ENCODE data around the gene POU2F2. TPM values are rescaled to one million over a fixed set of nuclear protein-coding genes. Genes with fewer than 3 reads are reported as not detected.

The POU2F2 gene
- total RNA-seq, 2 donors from 2014 or later = 1.8 to 2.6 TPM

- 93 to 95% methylated on average over 4 to 8 of the region's 8 CpGs for WGBS, 2 experiments (ENCODE audit: insufficient coverage in 1 of 2, insufficient read length in 1 of 2)
- Mint-ChIP-seq H3K27me3 (ENCODE audit: insufficient read depth) (peaks cover 50% of the 10 kb centered on the region), H3K4me3 (no peak overlapping the region), H3K36me3 (ENCODE audit: low read depth) (no peaks in the 10 kb centered on the region), H3K27ac (no peak overlapping the region), H3K4me1 (no peaks in the 10 kb centered on the region), H3K9me3 (no peaks in the 10 kb centered on the region)
- Histone ChIP-seq H3K9ac (ENCODE audit: extremely low read depth, low read length, poor library complexity, severe bottlenecking) (no peak overlapping the region), H3K27ac (ENCODE audit: low read depth, low read length) (no peak overlapping the region), H3K27me3 (ENCODE audit: control insufficient read depth, insufficient read depth, low read length, poor library complexity, severe bottlenecking) (peaks cover 42% of the 10 kb centered on the region), H3K9me3 (ENCODE audit: control insufficient read depth, low read length) (no peaks in the 10 kb centered on the region), H3K4me1 (ENCODE audit: control insufficient read depth, insufficient read depth, low read length) (no peaks in the 10 kb centered on the region), H3K4me3 (ENCODE audit: low read length) (no peak overlapping the region), H3K36me3 (ENCODE audit: control insufficient read depth, insufficient read depth, low read length) (no peaks in the 10 kb centered on the region)
- no peak for TF ChIP-seq CTCF (conservative IDR thresholded peaks at IDR 0.05)
- no peak for DNase-seq
Observed at GRCh38 chr19:42156571-42156970, 24.3 kb upstream of the POU2F2 start.

GRCh38 chr19:42155796-42156195 is 23.6 kb upstream of the POU2F2 start:
- H3K27me3 ChIP-seq (ENCODE audit: control insufficient read depth, insufficient read depth, low read length, poor library complexity, severe bottlenecking) = peaks cover 34% of the 10 kb centered on the region
- H3K27ac ChIP-seq (ENCODE audit: low read depth, low read length) = no peak overlapping the region
- no peak for TF ChIP-seq CTCF (conservative IDR thresholded peaks at IDR 0.05)
- Mint-ChIP-seq H3K27me3 (ENCODE audit: insufficient read depth) (peaks cover 44% of the 10 kb centered on the region), H3K27ac (no peak overlapping the region), H3K4me1 (no peaks in the 10 kb centered on the region), H3K4me3 (no peak overlapping the region), H3K36me3 (ENCODE audit: low read depth) (no peaks in the 10 kb centered on the region), H3K9me3 (no peaks in the 10 kb centered on the region)
- no peaks in the 10 kb centered on the region for H3K4me1 ChIP-seq (ENCODE audit: control insufficient read depth, insufficient read depth, low read length)
- no peak overlapping the region for H3K4me3 ChIP-seq (ENCODE audit: low read length)
- no peak overlapping the region for H3K9ac ChIP-seq (ENCODE audit: extremely low read depth, low read length, poor library complexity, severe bottlenecking)
- WGBS, 2 experiments (ENCODE audit: insufficient coverage in 1 of 2, insufficient read length in 1 of 2) = 59 to 67% methylated on average over 8 to 10 of the region's 10 CpGs
- DNase-seq = no peak
- no peaks in the 10 kb centered on the region for H3K36me3 ChIP-seq (ENCODE audit: control insufficient read depth, insufficient read depth, low read length)
- H3K9me3 ChIP-seq (ENCODE audit: control insufficient read depth, low read length) = no peaks in the 10 kb centered on the region

- Mint-ChIP-seq H3K27ac (no peak overlapping the region), H3K36me3 (ENCODE audit: low read depth) (no peaks in the 10 kb centered on the region), H3K9me3 (no peaks in the 10 kb centered on the region), H3K4me1 (no peaks in the 10 kb centered on the region), H3K27me3 (ENCODE audit: insufficient read depth) (peaks cover 35% of the 10 kb centered on the region), H3K4me3 (no peak overlapping the region)
- H3K4me3 ChIP-seq (ENCODE audit: low read length) = no peak overlapping the region
- H3K36me3 ChIP-seq (ENCODE audit: control insufficient read depth, insufficient read depth, low read length) = no peaks in the 10 kb centered on the region
- no peak overlapping the region for H3K27ac ChIP-seq (ENCODE audit: low read depth, low read length)
- TF ChIP-seq CTCF (conservative IDR thresholded peaks at IDR 0.05) = no peak
- no peaks in the 10 kb centered on the region for H3K4me1 ChIP-seq (ENCODE audit: control insufficient read depth, insufficient read depth, low read length)
- H3K9ac ChIP-seq (ENCODE audit: extremely low read depth, low read length, poor library complexity, severe bottlenecking) = no peak overlapping the region
- no peaks in the 10 kb centered on the region for H3K9me3 ChIP-seq (ENCODE audit: control insufficient read depth, low read length)
- DNase-seq = no peak
- H3K27me3 ChIP-seq (ENCODE audit: control insufficient read depth, insufficient read depth, low read length, poor library complexity, severe bottlenecking) = peaks cover 23% of the 10 kb centered on the region
- 81 to 85% methylated on average over 9 to 15 of the region's 15 CpGs for WGBS, 2 experiments (ENCODE audit: insufficient coverage in 1 of 2, insufficient read length in 1 of 2)
Observed at GRCh38 chr19:42154471-42155323, 22.5 kb upstream of the POU2F2 start.

All from endodermal cell (in vitro differentiated cells).